Smooth muscle cell (in vitro differentiated cells): ENCODE data around the gene TSPAN14. TPM values are rescaled to one million over a fixed set of nuclear protein-coding genes. Genes with fewer than 3 reads are reported as not detected.

Source experiments
- DNase-seq: peaks from one replicate; lab custom pipeline; 2025; ENCODE audit not compliant: unreplicated experiment; lab: John Stamatoyannopoulos, UW
- H2AFZ ChIP-seq: fragments of 200-600 bp; sonication (generic); 2 replicates; pipeline ENCODE4 v1.6.0; 2016; ENCODE audit warnings: antibody characterized with exemption, low read depth, mild to moderate bottlenecking
- H3F3A ChIP-seq: fragments of 200-600 bp; sonication (generic); 2 replicates; pipeline ENCODE4 v1.6.0; 2017; ENCODE audit warnings: antibody characterized with exemption, low read depth
- H3K27ac ChIP-seq: fragments of 200-600 bp; sonication (generic); 2 replicates; pipeline ENCODE4 v1.5.1; 2016; ENCODE audit warnings: low read depth, mild to moderate bottlenecking
- H3K27me3 ChIP-seq: fragments of 200-600 bp; sonication (generic); 2 replicates; pipeline ENCODE4 v1.6.1; 2016; ENCODE audit warnings: low read depth, mild to moderate bottlenecking
- H3K36me3 ChIP-seq: fragments of 200-600 bp; sonication (generic); 2 replicates; pipeline ENCODE4 v1.5.1; 2016; ENCODE audit warnings: low read depth
- H3K4me1 ChIP-seq: fragments of 200-600 bp; sonication (generic); 2 replicates; pipeline ENCODE4 v1.5.1; 2016; ENCODE audit warnings: low read depth
- H3K4me2 ChIP-seq: fragments of 200-600 bp; sonication (generic); 2 replicates; pipeline ENCODE4 v1.6.0; 2016; ENCODE audit warnings: mild to moderate bottlenecking
- H3K4me3 ChIP-seq: fragments of 200-600 bp; sonication (generic); 2 replicates; pipeline ENCODE4 v1.5.1; 2016; ENCODE audit warnings: mild to moderate bottlenecking
- H3K79me2 ChIP-seq: fragments of 200-600 bp; sonication (generic); 2 replicates; pipeline ENCODE4 v1.6.0; 2016; ENCODE audit warnings: low read depth, mild to moderate bottlenecking
- H3K9ac ChIP-seq: fragments of 200-600 bp; sonication (generic); 2 replicates; pipeline ENCODE4 v1.6.0; 2016; ENCODE audit warnings: low read depth
- H3K9me3 ChIP-seq: fragments of 200-600 bp; sonication (generic); replicated peaks from 2 replicates; pipeline ENCODE4 v1.5.1; 2016; ENCODE audit warnings: low read depth
- H4K20me1 ChIP-seq: fragments of 200-600 bp; sonication (generic); 2 replicates; pipeline ENCODE4 v1.6.0; 2016; ENCODE audit warnings: low read depth
- WGBS: methylation state at CpG from one replicate; pipeline ENCODE4 v1.1.7; 2016; ENCODE audit warnings: low lambda C conversion rate; 5-methylcytosine and 5-hydroxymethylcytosine counted together
- polyA plus RNA-seq: library from polyadenylated mRNA; unstranded; fragments of >200 nt; fragmentation: Nextera tagmentation; extraction: Ambion mirVana; gene quantifications from 2 replicates; pipeline ENCODE4 v1.2.1, GENCODE V29; 2016
- total RNA-seq: library from RNA; depleted of rRNA; stranded (reverse); fragments of >200 nt; gene quantifications from 2 replicates; pipeline ENCODE4 v1.2.3, GENCODE V29; 2014
- TF ChIP-seq, protein P1 (sequence below): fragments of 200-600 bp; sonication (generic); IDR thresholded peaks from 2 replicates; pipeline ENCODE4 v1.5.1; 2017; ENCODE audit warnings: borderline replicate concordance, mild to moderate bottlenecking, antibody characterized with exemption; ENCODE audit not compliant: insufficient read depth, poor library complexity, severe bottlenecking

TSPAN14 gene
- total and polyA plus RNA-seq, 2 experiments from 2014 or later: 42.7 to 46.3 TPM

GRCh38 chr10:80537736-80538480 is 83.8 kb downstream of the TSPAN14 start, which contains the start of gene SH2D4B:
TSS of gene SH2D4B (plus strand) at chr10:80537902. CDS start at chr10:80538332, 430 bp downstream.
- Histone ChIP-seq H3K4me1 (peaks cover 2% of the 10 kb centered on the region), H2AFZ (no peak within 1 kb of the TSS), H3K4me3 (no peak within 1 kb of the TSS), H3F3A (no peaks in the 10 kb centered on the region), H4K20me1 (no peaks in the 10 kb centered on the region), H3K27ac (no peak within 1 kb of the TSS), H3K27me3 (no peaks in the 10 kb centered on the region), H3K9ac (no peak within 1 kb of the TSS), H3K79me2 (no peaks in the 10 kb centered on the region), H3K4me2 (peak within 1 kb of the TSS; percentile 6), H3K9me3 (no peaks in the 10 kb centered on the region), H3K36me3 (no peaks in the 10 kb centered on the region)
- 89% methylated on average over 19 of the region's 19 CpGs for whole genome bisulfite sequencing
- TF ChIP-seq, protein P1, sequence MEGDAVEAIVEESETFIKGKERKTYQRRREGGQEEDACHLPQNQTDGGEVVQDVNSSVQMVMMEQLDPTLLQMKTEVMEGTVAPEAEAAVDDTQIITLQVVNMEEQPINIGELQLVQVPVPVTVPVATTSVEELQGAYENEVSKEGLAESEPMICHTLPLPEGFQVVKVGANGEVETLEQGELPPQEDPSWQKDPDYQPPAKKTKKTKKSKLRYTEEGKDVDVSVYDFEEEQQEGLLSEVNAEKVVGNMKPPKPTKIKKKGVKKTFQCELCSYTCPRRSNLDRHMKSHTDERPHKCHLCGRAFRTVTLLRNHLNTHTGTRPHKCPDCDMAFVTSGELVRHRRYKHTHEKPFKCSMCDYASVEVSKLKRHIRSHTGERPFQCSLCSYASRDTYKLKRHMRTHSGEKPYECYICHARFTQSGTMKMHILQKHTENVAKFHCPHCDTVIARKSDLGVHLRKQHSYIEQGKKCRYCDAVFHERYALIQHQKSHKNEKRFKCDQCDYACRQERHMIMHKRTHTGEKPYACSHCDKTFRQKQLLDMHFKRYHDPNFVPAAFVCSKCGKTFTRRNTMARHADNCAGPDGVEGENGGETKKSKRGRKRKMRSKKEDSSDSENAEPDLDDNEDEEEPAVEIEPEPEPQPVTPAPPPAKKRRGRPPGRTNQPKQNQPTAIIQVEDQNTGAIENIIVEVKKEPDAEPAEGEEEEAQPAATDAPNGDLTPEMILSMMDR: no peak
- DNase-seq: no peak

- H3K79me2 ChIP-seq: no peaks in the 10 kb centered on the region
- no peaks in the 10 kb centered on the region for H3F3A ChIP-seq
- no peaks in the 10 kb centered on the region for H3K27me3 ChIP-seq
- TF ChIP-seq, protein P1: no peak
- H3K4me2 ChIP-seq: no peak overlapping the region
- no peaks in the 10 kb centered on the region for H4K20me1 ChIP-seq
- H3K9me3 ChIP-seq: no peaks in the 10 kb centered on the region
- no peak overlapping the region for H2AFZ ChIP-seq
- H3K36me3 ChIP-seq: no peaks in the 10 kb centered on the region
- H3K4me3 ChIP-seq: no peak overlapping the region
- H3K9ac ChIP-seq: no peak overlapping the region
- 91% methylated on average over 16 of the region's 16 CpGs for WGBS
- H3K27ac ChIP-seq: no peak overlapping the region
- peaks cover 2% of the 10 kb centered on the region for H3K4me1 ChIP-seq
- no peak for DNase-seq
Measured at GRCh38 chr10:80538481-80539185, 84.5 kb downstream of the TSPAN14 start.

DNA sequence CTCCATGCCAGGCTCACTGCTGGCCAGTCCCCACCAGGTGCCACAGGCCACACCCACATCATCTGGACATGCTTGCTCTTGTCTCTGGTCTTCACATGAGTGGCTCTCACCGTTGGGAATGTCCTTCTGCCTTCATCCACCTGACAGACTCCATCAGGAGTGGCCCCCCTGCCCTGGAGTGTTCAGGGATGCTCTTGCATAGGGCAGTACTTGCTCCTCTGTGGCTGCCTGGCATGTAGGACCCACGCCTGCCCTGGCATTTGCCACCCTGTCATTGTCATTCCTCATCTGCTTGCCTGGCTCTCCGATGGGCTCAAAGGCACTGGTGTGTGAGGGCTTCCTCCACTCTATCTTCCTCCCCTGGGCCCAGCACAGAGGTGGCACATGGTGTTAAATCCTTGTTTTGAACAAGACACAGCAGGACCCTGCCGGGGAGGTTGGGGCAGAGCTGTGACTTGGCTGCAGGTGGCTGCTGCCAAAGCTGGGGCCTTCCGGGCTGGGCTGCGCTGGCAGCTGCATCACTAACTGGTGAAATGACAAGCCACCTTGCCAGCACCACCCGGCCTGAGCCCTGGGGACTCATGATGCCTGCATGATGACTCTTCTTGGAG is 85.4 kb downstream of the TSPAN14 start:
- WGBS: 90% methylated on average over 7 of the region's 7 CpGs
- no peak for DNase-seq
- no peak overlapping the region for H3K27ac ChIP-seq

More for the DNA sequence above, 85.4 kb downstream of the TSPAN14 start:
- Histone ChIP-seq H3K4me1 (peaks cover 2% of the 10 kb centered on the region), H3F3A (no peaks in the 10 kb centered on the region), H3K4me2 (no peak overlapping the region), H3K9me3 (no peaks in the 10 kb centered on the region), H3K36me3 (no peaks in the 10 kb centered on the region), H3K27me3 (no peaks in the 10 kb centered on the region), H4K20me1 (no peaks in the 10 kb centered on the region), H3K79me2 (no peaks in the 10 kb centered on the region), H2AFZ (no peak overlapping the region), H3K9ac (no peak overlapping the region), H3K4me3 (no peak overlapping the region)
- TF ChIP-seq, protein P1: no peak
